GM21528 (cell line): ENCODE measurements around the gene FBXO34.
A peak's percentile ranks its signal among the peaks of the same experiment; 100 is the strongest.
"Not testable (repeated sequence)": the region's sequence is repeated elsewhere in the genome, so short reads cannot be mapped to it uniquely, and the experiment has no call there.

Source experiments
- ATAC-seq: cut with Tn5 transposase; IDR thresholded peaks from one replicate; pipeline ENCODE4 v1.9.1; 2021; ENCODE audit warnings: mild to moderate bottlenecking, moderate library complexity; ENCODE audit not compliant: unreplicated experiment, low FRiP score

Gene FBXO34

GRCh38 chr14:55306938-55307589 lies 35.8 kb downstream of the FBXO34 start:
- no peak for ATAC-seq

- ATAC-seq = no peak
Measured at GRCh38 chr14:55309154-55309553, 37.9 kb downstream of the FBXO34 start.

- no peak for ATAC-seq
Measured at GRCh38 chr14:55309761-55310365, 38.6 kb downstream of the FBXO34 start.

- ATAC-seq = not testable (repeated sequence)
Measured at GRCh38 chr14:55312379-55313030, 41.3 kb downstream of the FBXO34 start.

- ATAC-seq = no peak
Measured at GRCh38 chr14:55313480-55313879, 42.3 kb downstream of the FBXO34 start.

- ATAC-seq = no peak
Measured at GRCh38 chr14:55314449-55314848, 43.2 kb downstream of the FBXO34 start.

GRCh38 chr14:55316564-55316963 lies 45.3 kb downstream of the FBXO34 start:
- ATAC-seq = no peak

GRCh38 chr14:55317542-55318306 lies 46.5 kb downstream of the FBXO34 start:
- no peak for ATAC-seq

- no peak for ATAC-seq
Measured at GRCh38 chr14:55318694-55319093, 47.5 kb downstream of the FBXO34 start.

- ATAC-seq = no peak
Measured at GRCh38 chr14:55323910-55324309, 52.7 kb downstream of the FBXO34 start.

GRCh38 chr14:55324812-55325211 lies 53.6 kb downstream of the FBXO34 start:
- ATAC-seq = no peak

- ATAC-seq = peak; percentile 73
Measured at GRCh38 chr14:55327179-55327578, 56.0 kb downstream of the FBXO34 start.

- no peak for ATAC-seq
Measured at GRCh38 chr14:55328317-55328716, 57.1 kb downstream of the FBXO34 start.

- no peak for ATAC-seq
Measured at GRCh38 chr14:55329999-55330710, 58.9 kb downstream of the FBXO34 start.

- peak; percentile 62 for ATAC-seq
Measured at GRCh38 chr14:55332654-55333570, 61.7 kb downstream of the FBXO34 start.

GRCh38 chr14:55333711-55334485 lies 62.7 kb downstream of the FBXO34 start:
- peak; percentile 42 for ATAC-seq

- no peak for ATAC-seq
Measured at GRCh38 chr14:55336162-55336561, 64.9 kb downstream of the FBXO34 start.

- no peak for ATAC-seq
Measured at GRCh38 chr14:55336691-55337090, 65.5 kb downstream of the FBXO34 start.

- peak; percentile 63 for ATAC-seq
Measured at GRCh38 chr14:55339770-55340169, 68.5 kb downstream of the FBXO34 start.
